SK-N-SH (cell line): ENCODE measurements around the gene CLEC4M. TPM values are rescaled to one million over a fixed set of nuclear protein-coding genes. Genes with fewer than 3 reads are reported as not detected.

Experiments used
- CTCF ChIA-PET: fragments of 300-600, 350-600 bp; formaldehyde crosslinking; extraction: SDS; loops from one replicate; lab custom pipeline; 2021; lab: Yijun Ruan, JAX
- POLR2A ChIA-PET: fragments of 350-600 bp; sonication (Branson Sonifier 250); formaldehyde crosslinking; extraction: SDS; loops from one replicate; lab custom pipeline; 2020; ENCODE audit warnings: antibody characterized with exemption, inconsistent platforms; lab: Yijun Ruan, JAX
- DNase-seq: peaks from one replicate; pipeline ENCODE4 v3.0.0; 2012
- H2AFZ ChIP-seq: fragments of 200-600 bp; sonication (generic); 2 replicates; pipeline ENCODE4 v1.8.1; 2016; ENCODE audit warnings: antibody characterized with exemption, mild to moderate bottlenecking, low read depth
- H3F3A ChIP-seq: fragments of 200-600 bp; sonication (generic); replicated peaks from 2 replicates; pipeline ENCODE3; 2016; ENCODE audit warnings: antibody characterized with exemption, mild to moderate bottlenecking; ENCODE audit not compliant: insufficient read depth
- H3K27ac ChIP-seq, 2 experiments: fragments of 200-500 bp in 1 of 2; fragments of 200-600 bp in 1 of 2; sonication (Bioruptor generic) in 1 of 2; sonication (generic), shearing (Covaris generic) in 1 of 2; 2 replicates each; pipeline versions ENCODE4 v1.5.1 to v1.6.1; 2014 to 2016; ENCODE audit warnings: low read depth in 2 of 2, inconsistent platforms in 1 of 2, low read length in 1 of 2, mild to moderate bottlenecking in 1 of 2, mixed read lengths in 1 of 2
- H3K27me3 ChIP-seq: fragments of 200-600 bp; sonication (generic), shearing (Covaris generic); 2 replicates; pipeline ENCODE4 v1.6.1; 2016; ENCODE audit warnings: mixed run types; ENCODE audit not compliant: insufficient read depth
- H3K36me3 ChIP-seq, 2 experiments: fragments of 200-500 bp in 1 of 2; fragments of 200-600 bp in 1 of 2; sonication (Bioruptor generic) in 1 of 2; sonication (generic) in 1 of 2; replicated peaks in 1 of 2; 2 replicates each; pipeline versions ENCODE3 to v1.5.1; 2014 to 2016; ENCODE audit warnings: low read length in 1 of 2, mild to moderate bottlenecking in 1 of 2; ENCODE audit not compliant: insufficient read depth in 2 of 2, control insufficient read depth in 1 of 2
- H3K4me1 ChIP-seq, 2 experiments: fragments of 200-500 bp in 1 of 2; fragments of 200-600 bp in 1 of 2; sonication (Bioruptor generic) in 1 of 2; sonication (generic), shearing (Covaris generic) in 1 of 2; 2 replicates each; pipeline versions ENCODE4 v1.5.1 to v1.6.1; 2014 to 2016; ENCODE audit warnings: low read depth in 1 of 2, low read length in 1 of 2, mixed run types in 1 of 2; ENCODE audit not compliant: insufficient read depth in 2 of 2, control insufficient read depth in 1 of 2
- H3K4me2 ChIP-seq: fragments of 200-600 bp; sonication (generic), shearing (Covaris generic); 2 replicates; pipeline ENCODE4 v1.6.1; 2017; ENCODE audit warnings: mixed run types
- H3K4me3 ChIP-seq, 2 experiments: fragments of 200-500 bp in 1 of 2; fragments of 200-600 bp in 1 of 2; sonication (Bioruptor generic) in 1 of 2; sonication (generic), shearing (Covaris generic) in 1 of 2; 2 replicates each; pipeline versions ENCODE4 v1.5.1 to v1.8.1; 2014 to 2016; ENCODE audit warnings: low read depth in 2 of 2, inconsistent platforms in 1 of 2, low read length in 1 of 2, mild to moderate bottlenecking in 1 of 2, mixed read lengths in 1 of 2, moderate library complexity in 1 of 2
- H3K79me2 ChIP-seq: fragments of 200-600 bp; sonication (generic); 2 replicates; pipeline ENCODE4 v1.8.1; 2017; ENCODE audit warnings: mild to moderate bottlenecking; ENCODE audit not compliant: insufficient read depth
- H3K9ac ChIP-seq: fragments of 200-600 bp; sonication (generic); 2 replicates; pipeline ENCODE4 v1.6.1; 2017; ENCODE audit warnings: mixed run types
- H3K9me2 ChIP-seq: fragments of 200-600 bp; sonication (generic); 2 replicates; pipeline ENCODE4 v1.6.1; 2017; ENCODE audit warnings: mixed run types
- H3K9me3 ChIP-seq: fragments of 200-600 bp; sonication (generic); 2 replicates; pipeline ENCODE4 v1.6.1; 2017; ENCODE audit warnings: mixed run types, mild to moderate bottlenecking, moderate library complexity
- H4K20me1 ChIP-seq: fragments of 200-600 bp; sonication (generic); 2 replicates; pipeline ENCODE4 v1.6.1; 2017; ENCODE audit warnings: mild to moderate bottlenecking, mixed run types; ENCODE audit not compliant: insufficient read depth
- EZH2phosphoT487 ChIP-seq: fragments of 200-600 bp; sonication (generic); IDR thresholded peaks from 2 replicates; pipeline ENCODE4 v1.6.1; 2017; ENCODE audit warnings: low read depth, mixed run types, mild to moderate bottlenecking, antibody characterized with exemption, moderate library complexity, borderline replicate concordance
- NFIC ChIP-seq: IDR thresholded peaks from 2 replicates; pipeline ENCODE4 v1.4.0; 2012; ENCODE audit warnings: borderline replicate concordance
- RCOR1 ChIP-seq: fragments of 150-350 bp; IDR thresholded peaks from 2 replicates; pipeline ENCODE4 v1.6.1; 2017; ENCODE audit warnings: antibody characterized with exemption, low read length
- YY1 ChIP-seq: IDR thresholded peaks from 2 replicates; pipeline ENCODE4 v1.4.0; 2012; ENCODE audit warnings: low read depth, mild to moderate bottlenecking
- WGBS: methylation state at CpG from one replicate; pipeline ENCODE4 v1.1.6; 2017; ENCODE audit warnings: low lambda C conversion rate; 5-methylcytosine and 5-hydroxymethylcytosine counted together
- polyA plus RNA-seq, 3 experiments: library from polyadenylated mRNA; depleted of rRNA; stranded (reverse); fragments of >200 nt; gene quantifications; 2 replicates each; pipeline ENCODE4 v1.2.3, GENCODE V29; 2012
- TF ChIP-seq, protein P1 (sequence below): fragments of 200-600 bp; sonication (generic); IDR thresholded peaks from 2 replicates; pipeline ENCODE4 v1.6.1; 2017; ENCODE audit warnings: antibody characterized with exemption, mild to moderate bottlenecking, moderate library complexity
- TF ChIP-seq, protein P2 (sequence below): IDR thresholded peaks from 2 replicates; pipeline ENCODE4 v1.4.0; 2012; ENCODE audit warnings: low read depth
- TF ChIP-seq, protein P3 (sequence below): fragments of 150-350 bp; IDR thresholded peaks from 2 replicates; pipeline ENCODE4 v1.6.1; 2017; ENCODE audit warnings: antibody characterized with exemption, low read length, low read depth, borderline replicate concordance

CLEC4M gene
- polyA plus RNA-seq, 1 of the 3 experiments (the other 2 are of a cell fraction), result not detected

DNA sequence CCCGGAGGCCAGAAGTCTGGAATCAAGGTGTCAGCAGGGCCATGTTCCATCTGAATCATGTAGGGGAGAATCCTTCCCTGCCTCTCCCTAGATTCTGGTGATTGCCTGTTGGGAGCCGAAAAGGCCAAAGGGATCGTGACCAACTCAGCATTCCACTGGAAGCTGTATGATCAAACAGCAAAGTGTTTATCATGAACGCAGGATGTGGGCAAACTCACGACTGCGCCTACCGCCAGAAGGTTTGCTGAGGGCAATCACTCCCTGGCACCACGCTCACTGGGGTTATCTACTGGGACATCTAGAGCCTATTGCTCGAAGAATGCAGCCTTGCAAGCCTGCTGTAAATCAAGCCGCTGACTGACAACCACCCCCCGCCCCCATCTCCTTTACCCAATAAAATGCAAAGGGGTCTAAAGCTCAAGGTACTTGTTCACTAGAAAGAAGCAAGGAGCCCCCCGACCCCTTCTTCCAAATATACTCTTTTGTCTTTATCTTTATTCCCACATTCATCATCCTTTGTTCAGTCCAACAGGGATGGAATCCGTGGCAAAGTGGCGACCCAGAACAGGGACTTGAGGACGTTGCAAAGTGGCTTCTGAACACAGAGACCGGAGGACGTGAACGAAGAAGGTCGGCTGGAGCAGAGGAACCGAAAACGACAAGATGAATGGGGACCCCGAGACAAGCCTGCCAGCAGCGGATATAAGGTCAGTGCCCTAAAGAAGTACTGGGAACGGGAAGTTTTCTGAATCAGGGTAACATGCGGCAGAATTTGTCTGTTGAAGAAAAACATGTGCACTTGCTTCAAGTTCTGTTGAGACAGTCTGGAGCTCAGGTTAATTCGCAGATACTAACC is 16.8 kb downstream of the CLEC4M start:
- H4K20me1 ChIP-seq, result no peaks in the 10 kb centered on the region
- no peak overlapping the region for H3K9ac ChIP-seq
- H3K36me3 ChIP-seq, result no peaks in the 10 kb centered on the region
- no peak overlapping the region for H3K4me2 ChIP-seq
- H3F3A ChIP-seq, result no peaks in the 10 kb centered on the region
- TF ChIP-seq, protein P1, sequence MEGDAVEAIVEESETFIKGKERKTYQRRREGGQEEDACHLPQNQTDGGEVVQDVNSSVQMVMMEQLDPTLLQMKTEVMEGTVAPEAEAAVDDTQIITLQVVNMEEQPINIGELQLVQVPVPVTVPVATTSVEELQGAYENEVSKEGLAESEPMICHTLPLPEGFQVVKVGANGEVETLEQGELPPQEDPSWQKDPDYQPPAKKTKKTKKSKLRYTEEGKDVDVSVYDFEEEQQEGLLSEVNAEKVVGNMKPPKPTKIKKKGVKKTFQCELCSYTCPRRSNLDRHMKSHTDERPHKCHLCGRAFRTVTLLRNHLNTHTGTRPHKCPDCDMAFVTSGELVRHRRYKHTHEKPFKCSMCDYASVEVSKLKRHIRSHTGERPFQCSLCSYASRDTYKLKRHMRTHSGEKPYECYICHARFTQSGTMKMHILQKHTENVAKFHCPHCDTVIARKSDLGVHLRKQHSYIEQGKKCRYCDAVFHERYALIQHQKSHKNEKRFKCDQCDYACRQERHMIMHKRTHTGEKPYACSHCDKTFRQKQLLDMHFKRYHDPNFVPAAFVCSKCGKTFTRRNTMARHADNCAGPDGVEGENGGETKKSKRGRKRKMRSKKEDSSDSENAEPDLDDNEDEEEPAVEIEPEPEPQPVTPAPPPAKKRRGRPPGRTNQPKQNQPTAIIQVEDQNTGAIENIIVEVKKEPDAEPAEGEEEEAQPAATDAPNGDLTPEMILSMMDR, result no peak
- TF ChIP-seq EZH2phosphoT487 (0 out of 2 replicates have a peak, but pooled peaks have one; percentile 43), NFIC (no peak), YY1 (no peak)
- TF ChIP-seq, protein P2, sequence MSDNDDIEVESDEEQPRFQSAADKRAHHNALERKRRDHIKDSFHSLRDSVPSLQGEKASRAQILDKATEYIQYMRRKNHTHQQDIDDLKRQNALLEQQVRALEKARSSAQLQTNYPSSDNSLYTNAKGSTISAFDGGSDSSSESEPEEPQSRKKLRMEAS, result no peak
- TF ChIP-seq, protein P3, sequence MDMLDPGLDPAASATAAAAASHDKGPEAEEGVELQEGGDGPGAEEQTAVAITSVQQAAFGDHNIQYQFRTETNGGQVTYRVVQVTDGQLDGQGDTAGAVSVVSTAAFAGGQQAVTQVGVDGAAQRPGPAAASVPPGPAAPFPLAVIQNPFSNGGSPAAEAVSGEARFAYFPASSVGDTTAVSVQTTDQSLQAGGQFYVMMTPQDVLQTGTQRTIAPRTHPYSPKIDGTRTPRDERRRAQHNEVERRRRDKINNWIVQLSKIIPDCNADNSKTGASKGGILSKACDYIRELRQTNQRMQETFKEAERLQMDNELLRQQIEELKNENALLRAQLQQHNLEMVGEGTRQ, result no peak
- TF ChIP-seq, all 33 proteins: peak for 1
- no peaks in the 10 kb centered on the region for H3K9me3 ChIP-seq
- no peak overlapping the region for H3K27ac ChIP-seq
- CTCF ChIA-PET, result interaction anchor here (1.4 to 2.0 kb wide), 3 partner anchors 20 to 212 kb away, joined by 3 to 8 read pairs (median 7); partner anchors contain the start of gene TRAPPC5
- H3K4me3 ChIP-seq, result no peak overlapping the region
- POLR2A ChIA-PET, result no interaction called here
- peaks cover 96% of the 10 kb centered on the region for H3K27me3 ChIP-seq
- H3K79me2 ChIP-seq, result no peaks in the 10 kb centered on the region
- H2AFZ ChIP-seq, result no peak overlapping the region
- H3K4me1 ChIP-seq, result no peaks in the 10 kb centered on the region; a peak in 1 of 4 replicates
- no peaks in the 10 kb centered on the region for H3K9me2 ChIP-seq
- 21% methylated on average over 26 of the region's 26 CpGs for WGBS
- DNase-seq, result no peak

DNA sequence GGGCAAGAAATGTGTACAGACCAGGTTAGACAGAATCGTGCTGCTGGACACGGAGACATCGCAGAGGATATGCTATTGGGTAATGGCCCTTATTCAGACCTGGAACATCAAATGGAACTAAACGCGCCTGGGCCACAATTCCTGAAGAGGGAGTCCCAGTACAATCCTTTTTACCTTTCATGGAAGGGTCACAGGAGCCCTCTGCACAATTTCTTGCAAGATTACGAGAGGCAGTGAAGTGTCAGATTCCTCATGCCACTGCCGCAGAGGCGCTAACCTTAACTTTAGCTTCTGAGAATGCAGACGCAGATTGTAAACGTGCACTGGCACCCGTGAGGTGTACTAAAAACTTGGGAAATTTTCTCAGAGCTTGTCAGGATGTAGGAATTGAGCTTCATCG is 18.1 kb downstream of the CLEC4M start:
- Histone ChIP-seq H3K9ac (no peak overlapping the region), H3K79me2 (no peaks in the 10 kb centered on the region), H3K9me2 (no peaks in the 10 kb centered on the region), H3F3A (no peaks in the 10 kb centered on the region), H4K20me1 (no peaks in the 10 kb centered on the region), H2AFZ (no peak overlapping the region), H3K27ac (no peak overlapping the region), H3K4me2 (no peak overlapping the region), H3K4me3 (no peak overlapping the region), H3K27me3 (peaks cover 94% of the 10 kb centered on the region), H3K36me3 (no peaks in the 10 kb centered on the region), H3K4me1 (no peaks in the 10 kb centered on the region; a peak in 1 of 4 replicates), H3K9me3 (no peaks in the 10 kb centered on the region)
- TF ChIP-seq EZH2phosphoT487, result no peak
- no peak for TF ChIP-seq RCOR1
- DNase-seq, result no peak
- ChIA-PET CTCF (no interaction called here), POLR2A (no interaction called here)
- 6% methylated on average over 12 of the region's 12 CpGs for WGBS
